SJSA1 (cell line): ENCODE data around the gene DEFB114. TPM values are rescaled to one million over a fixed set of nuclear protein-coding genes. Genes with fewer than 3 reads are reported as not detected.

Experiments
- DNase-seq, 2 experiments: peaks; one replicate each; pipeline ENCODE4 v3.0.0-alpha.2; 2015 to 2020; ENCODE audit warnings: low spot score in 2 of 2, low read depth in 1 of 2
- H3K27ac ChIP-seq: fragments of 250-450 bp; sonication (Bioruptor Pico); 2 replicates; pipeline ENCODE4 v1.5.1; 2020; ENCODE audit warnings: mild to moderate bottlenecking, moderate library complexity
- H3K27me3 ChIP-seq: fragments of 250-450 bp; sonication (Bioruptor Pico); replicated peaks from 2 replicates; pipeline ENCODE4 v1.5.1; 2020; ENCODE audit warnings: mild to moderate bottlenecking, moderate library complexity
- H3K36me3 ChIP-seq: fragments of 250-450 bp; sonication (Bioruptor Pico); 2 replicates; pipeline ENCODE4 v1.5.1; 2020; ENCODE audit warnings: mild to moderate bottlenecking
- H3K4me1 ChIP-seq: fragments of 250-450 bp; sonication (Bioruptor Pico); replicated peaks from 2 replicates; pipeline ENCODE4 v1.6.1; 2021; ENCODE audit warnings: mild to moderate bottlenecking
- H3K4me3 ChIP-seq: fragments of 250-450 bp; sonication (Bioruptor Pico); 2 replicates; pipeline ENCODE4 v1.5.1; 2020; ENCODE audit warnings: mild to moderate bottlenecking
- H3K9me3 ChIP-seq: fragments of 250-450 bp; sonication (Bioruptor Pico); replicated peaks from 2 replicates; pipeline ENCODE4 v1.5.1; 2020; ENCODE audit warnings: mild to moderate bottlenecking
- total RNA-seq: library from RNA; depleted of rRNA; stranded (reverse); fragments of >200 nt; shearing (Covaris generic); gene quantifications from 2 replicates; pipeline ENCODE4 v1.2.3, GENCODE V29; 2014; rRNA removed

The DEFB114 gene, protein sequence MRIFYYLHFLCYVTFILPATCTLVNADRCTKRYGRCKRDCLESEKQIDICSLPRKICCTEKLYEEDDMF
- total RNA-seq = not detected in 2 replicates

DNA sequence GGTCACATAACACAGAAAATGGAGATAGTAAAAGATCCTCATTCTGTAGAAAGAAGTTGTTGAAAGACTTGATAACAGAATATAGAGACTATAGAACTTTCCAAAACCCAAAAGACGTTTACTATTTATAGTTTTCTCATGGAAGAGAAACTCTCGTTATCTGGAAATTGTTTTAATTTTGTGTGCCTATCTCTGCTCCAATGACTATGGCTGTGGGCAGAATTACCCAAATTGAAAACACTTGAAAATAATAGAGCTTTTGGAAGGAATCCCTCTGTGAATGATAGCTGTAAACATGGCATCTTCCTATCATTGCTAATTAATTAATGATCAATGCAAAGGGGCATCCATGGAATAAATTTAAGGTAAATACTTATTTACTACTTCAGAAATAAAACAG is at the start of gene DEFB114:
TSS of gene DEFB114 (minus strand) at position 101 of the 400 bp plus-strand sequence. CDS start at position 42, 59 bp downstream.
- Histone ChIP-seq H3K36me3 (no peaks in the 10 kb centered on the region), H3K4me1 (no peaks in the 10 kb centered on the region)

DNA sequence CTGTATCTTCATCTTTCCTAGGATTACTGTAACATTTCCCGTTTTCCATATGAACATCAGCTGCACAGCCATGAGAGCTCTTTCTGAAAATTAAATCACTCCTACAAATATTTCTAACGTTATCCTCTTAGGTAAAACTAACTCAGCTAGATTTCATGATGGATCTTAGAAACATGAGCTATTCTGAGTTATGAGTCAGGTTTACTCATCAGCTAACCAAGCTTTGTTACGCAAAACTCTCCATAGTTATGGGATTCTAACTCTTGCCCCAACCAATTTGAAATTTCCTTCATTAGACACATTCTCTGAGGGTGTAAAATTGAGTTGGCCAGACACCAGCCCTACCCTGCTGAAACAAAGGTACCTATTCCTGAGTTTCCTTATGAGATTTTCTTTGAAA is 43.9 kb upstream of the DEFB114 start:
- Histone ChIP-seq H3K27me3 (no peaks in the 10 kb centered on the region), H3K4me3 (no peak overlapping the region), H3K36me3 (no peaks in the 10 kb centered on the region), H3K4me1 (no peaks in the 10 kb centered on the region), H3K27ac (no peak overlapping the region), H3K9me3 (no peaks in the 10 kb centered on the region)
- DNase-seq = no peak

More for the DNA sequence above, at the start of gene DEFB114:
- H3K27me3 ChIP-seq = no peaks in the 10 kb centered on the region
- no peak within 1 kb of the TSS for H3K27ac ChIP-seq
- no peak within 1 kb of the TSS for H3K4me3 ChIP-seq
- no peak for DNase-seq
- no peaks in the 10 kb centered on the region for H3K9me3 ChIP-seq

DNA sequence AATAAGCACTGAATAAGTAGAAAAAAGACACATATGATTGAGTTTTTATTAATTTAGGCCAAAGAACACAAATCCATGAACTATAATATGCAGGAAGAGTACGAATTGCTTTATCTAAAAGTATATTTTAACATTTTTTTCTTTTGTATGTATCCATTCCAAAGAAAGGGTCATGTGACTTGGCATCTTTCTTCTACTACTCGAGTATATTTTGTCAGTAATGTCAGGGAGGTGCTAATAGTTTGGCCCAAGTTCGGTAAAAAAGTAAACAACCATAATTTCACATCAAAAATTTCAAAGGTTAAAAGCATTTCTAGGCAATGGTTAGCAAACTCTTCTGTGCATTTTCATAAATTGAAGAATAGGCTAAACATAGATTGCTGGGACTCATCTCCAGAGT is 39.2 kb upstream of the DEFB114 start:
- Histone ChIP-seq H3K27me3 (no peaks in the 10 kb centered on the region), H3K9me3 (no peaks in the 10 kb centered on the region), H3K36me3 (no peaks in the 10 kb centered on the region), H3K27ac (no peak overlapping the region), H3K4me1 (no peaks in the 10 kb centered on the region), H3K4me3 (no peak overlapping the region)
- no peak for DNase-seq

DNA sequence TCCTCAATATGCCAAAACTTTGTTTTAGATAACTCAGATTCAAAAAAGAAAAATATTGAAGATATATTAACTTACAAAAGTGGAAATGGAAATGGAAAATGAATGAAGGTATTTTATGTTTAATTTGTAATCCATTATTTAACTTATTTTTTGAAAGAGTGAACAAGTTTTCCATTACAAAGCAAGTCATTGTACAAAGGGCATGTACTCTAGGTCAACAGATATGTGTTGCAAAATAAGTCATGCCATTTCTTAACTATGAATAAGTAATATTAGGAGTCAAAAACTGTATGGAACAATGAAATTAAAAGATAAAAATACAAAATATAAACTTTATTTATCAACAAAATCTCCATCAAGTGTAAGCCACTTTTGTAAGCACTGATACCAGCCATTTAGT is 31.3 kb upstream of the DEFB114 start:
- H3K36me3 ChIP-seq = no peaks in the 10 kb centered on the region
- H3K27ac ChIP-seq = no peak overlapping the region
- H3K27me3 ChIP-seq = no peaks in the 10 kb centered on the region; the same call in 1 of the 2 replicates
- H3K9me3 ChIP-seq = no peaks in the 10 kb centered on the region
- no peak overlapping the region for H3K4me3 ChIP-seq
- H3K4me1 ChIP-seq = no peaks in the 10 kb centered on the region
- DNase-seq = no peak

DNA sequence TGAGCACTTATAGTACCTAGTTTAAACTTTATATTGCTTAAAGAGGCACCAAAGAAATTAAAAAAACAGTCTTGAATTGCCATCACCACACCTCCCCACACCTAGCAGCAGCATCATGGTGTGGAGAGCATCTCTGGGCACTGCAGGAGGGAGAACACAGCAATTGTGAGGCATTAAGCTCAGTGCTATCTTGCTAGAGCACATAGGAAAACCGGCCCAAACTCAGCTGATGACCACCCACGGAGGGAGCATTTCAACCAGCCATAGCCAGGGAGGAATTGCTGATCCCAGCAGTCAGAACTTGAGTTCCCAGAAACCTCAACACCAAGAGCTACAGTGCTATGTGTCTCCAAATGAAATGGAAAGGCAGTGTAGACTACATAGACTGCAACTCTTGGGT is 24.9 kb upstream of the DEFB114 start:
- H3K4me1 ChIP-seq = no peaks in the 10 kb centered on the region
- H3K27ac ChIP-seq = no peak overlapping the region
- no peaks in the 10 kb centered on the region for H3K9me3 ChIP-seq
- no peak for DNase-seq
- H3K27me3 ChIP-seq = no peaks in the 10 kb centered on the region; the same call in 1 of the 2 replicates
- no peak overlapping the region for H3K4me3 ChIP-seq
- no peaks in the 10 kb centered on the region for H3K36me3 ChIP-seq

DNA sequence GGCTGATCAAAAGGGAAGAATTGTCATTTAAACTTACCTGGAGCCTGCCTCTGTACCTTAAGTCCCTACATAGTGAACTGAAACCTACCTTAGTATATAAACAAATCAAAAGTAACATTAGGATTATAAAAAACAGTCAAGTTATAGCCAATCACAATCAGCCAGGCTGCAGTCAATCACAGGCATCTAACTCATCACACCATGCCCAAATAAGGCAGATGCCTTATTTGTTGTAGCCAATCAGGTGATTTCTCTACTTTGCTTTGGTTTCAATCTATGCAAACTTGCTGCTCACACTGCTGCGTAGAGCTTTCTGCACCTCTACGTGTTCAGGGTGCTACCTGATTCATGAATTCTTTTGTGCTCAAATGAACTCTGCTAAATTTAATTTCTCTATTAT is 23.8 kb upstream of the DEFB114 start:
- Histone ChIP-seq H3K4me3 (no peak overlapping the region), H3K27me3 (no peaks in the 10 kb centered on the region), H3K4me1 (no peaks in the 10 kb centered on the region), H3K36me3 (no peaks in the 10 kb centered on the region), H3K27ac (no peak overlapping the region), H3K9me3 (no peaks in the 10 kb centered on the region)
- DNase-seq = no peak

DNA sequence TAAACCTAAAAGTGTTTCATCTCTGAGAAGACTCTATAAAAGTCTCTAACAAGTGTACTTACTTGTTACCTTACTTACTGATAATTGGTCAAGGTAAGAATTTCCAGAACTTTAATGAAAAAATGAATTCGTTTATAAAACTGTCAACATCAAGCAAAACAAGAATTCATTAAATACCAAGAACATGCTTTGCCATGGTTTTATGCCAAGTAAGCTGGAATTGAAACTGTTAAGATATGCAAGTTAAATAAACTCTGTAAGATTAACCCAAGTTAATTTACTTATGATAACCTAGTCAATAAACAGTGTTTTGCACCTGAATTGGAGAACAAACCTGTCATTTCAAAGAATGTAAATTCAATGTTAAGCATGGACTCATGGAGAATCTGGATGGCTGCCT is 22.6 kb upstream of the DEFB114 start:
- Histone ChIP-seq H3K27ac (no peak overlapping the region), H3K27me3 (no peaks in the 10 kb centered on the region), H3K9me3 (no peaks in the 10 kb centered on the region), H3K4me1 (no peaks in the 10 kb centered on the region), H3K36me3 (no peaks in the 10 kb centered on the region), H3K4me3 (no peak overlapping the region)
- no peak for DNase-seq

DNA sequence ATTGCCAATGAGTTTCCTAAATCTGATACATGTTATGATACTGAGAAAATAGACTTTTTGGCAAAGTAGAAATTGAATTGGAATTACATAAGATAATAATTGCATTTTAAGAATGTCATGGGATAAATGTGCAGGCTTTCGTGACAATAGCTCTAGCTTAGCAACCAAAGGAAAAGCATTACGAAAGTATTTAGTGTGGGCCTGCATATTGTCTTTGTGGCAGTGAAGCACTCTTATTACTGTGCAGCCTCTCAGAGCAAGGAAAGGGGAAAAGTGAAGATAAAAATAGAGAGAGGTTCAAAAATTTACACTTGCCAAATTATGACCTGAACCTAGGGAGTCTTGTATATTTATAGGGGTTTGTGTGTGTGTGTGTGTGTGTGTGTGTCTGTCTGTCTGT is 18.1 kb upstream of the DEFB114 start:
- Histone ChIP-seq H3K27me3 (no peaks in the 10 kb centered on the region), H3K27ac (no peak overlapping the region), H3K36me3 (no peaks in the 10 kb centered on the region), H3K4me3 (no peak overlapping the region), H3K9me3 (no peaks in the 10 kb centered on the region), H3K4me1 (no peaks in the 10 kb centered on the region)
- no peak for DNase-seq

DNA sequence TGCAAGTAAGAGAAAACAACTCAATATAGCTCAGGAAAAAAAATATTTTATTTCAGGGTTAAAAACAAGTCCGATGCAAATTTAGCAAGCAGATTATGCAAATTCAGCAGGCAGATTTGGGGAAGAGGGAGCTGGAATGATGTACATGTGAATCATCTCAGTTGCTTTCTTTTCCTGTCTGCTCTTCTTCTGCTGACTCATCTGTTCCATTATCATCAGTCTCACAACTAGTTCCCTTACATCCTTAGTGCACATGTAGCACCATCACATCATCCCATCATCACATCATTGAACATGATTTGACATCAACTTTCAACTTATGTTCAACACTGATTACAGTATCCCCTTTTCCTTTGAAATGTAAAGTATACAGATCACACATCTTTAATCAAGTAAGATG is 16.9 kb upstream of the DEFB114 start:
- Histone ChIP-seq H3K27ac (no peak overlapping the region), H3K36me3 (no peaks in the 10 kb centered on the region), H3K4me3 (no peak overlapping the region), H3K27me3 (no peaks in the 10 kb centered on the region), H3K9me3 (no peaks in the 10 kb centered on the region), H3K4me1 (no peaks in the 10 kb centered on the region)
- DNase-seq = no peak

DNA sequence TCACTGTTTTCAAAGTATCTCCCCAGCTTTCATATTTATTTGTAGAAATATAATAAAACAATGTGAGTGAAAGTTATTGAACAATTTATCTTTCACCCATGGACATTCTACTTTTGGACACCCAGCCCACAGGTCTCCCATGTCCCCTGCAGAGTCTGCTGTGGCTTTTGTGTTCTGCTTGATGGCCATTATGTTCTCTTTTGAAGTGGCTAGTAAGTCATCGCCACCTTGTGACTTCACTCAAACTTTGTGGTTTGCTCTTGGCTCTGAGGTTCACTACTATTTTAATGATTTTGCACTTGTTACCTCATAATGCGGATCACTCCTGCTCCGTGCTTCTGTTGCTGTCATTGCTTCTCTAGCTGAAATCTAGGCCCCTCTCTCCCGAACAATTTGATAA is 15.6 kb upstream of the DEFB114 start:
- Histone ChIP-seq H3K27me3 (no peaks in the 10 kb centered on the region), H3K36me3 (no peaks in the 10 kb centered on the region), H3K27ac (no peak overlapping the region), H3K4me1 (no peaks in the 10 kb centered on the region), H3K4me3 (no peak overlapping the region), H3K9me3 (no peaks in the 10 kb centered on the region)
- DNase-seq = no peak

DNA sequence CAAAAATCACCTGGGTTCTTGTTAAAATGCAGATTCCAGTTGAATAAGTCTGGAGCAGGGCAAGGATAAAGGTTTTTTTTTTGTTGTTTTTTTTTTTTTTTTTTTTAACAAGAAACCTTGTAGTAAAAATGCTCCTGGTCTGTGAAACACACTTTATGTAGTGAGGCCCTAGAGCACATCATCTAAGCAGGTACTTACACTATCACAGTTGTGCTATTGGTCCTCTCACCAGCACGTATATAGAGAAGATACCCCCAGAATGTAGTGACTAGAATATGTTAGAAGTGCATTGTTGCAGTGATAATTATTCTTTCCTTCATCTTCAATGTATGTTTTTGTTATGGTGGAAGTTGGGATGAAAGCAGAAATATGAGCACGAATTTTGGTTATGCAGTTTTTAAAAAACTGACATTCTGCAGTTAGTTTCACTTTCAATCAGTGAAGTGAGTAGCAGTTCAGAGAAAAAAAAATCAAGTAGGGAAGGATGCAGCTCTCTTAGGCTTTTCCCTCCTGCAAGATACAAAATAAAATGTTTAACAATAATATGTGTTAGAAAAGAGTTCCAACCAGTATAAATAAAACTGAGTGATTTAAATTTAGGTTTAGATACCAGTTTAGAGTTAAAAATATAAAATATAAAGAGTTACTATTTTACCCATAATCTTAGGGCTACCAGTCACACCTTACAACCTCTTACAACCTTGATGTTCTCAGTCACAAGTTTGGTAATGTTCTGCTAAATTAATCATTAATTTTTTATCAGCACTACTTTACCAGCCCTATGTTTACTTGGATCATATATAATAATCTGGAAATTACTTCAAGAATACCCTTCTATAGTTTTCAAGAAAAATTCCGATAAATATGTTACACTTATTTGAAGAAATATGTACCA is 14.6 kb upstream of the DEFB114 start:
- Histone ChIP-seq H3K27me3 (no peaks in the 10 kb centered on the region), H3K36me3 (no peaks in the 10 kb centered on the region), H3K4me3 (no peak overlapping the region), H3K9me3 (no peaks in the 10 kb centered on the region), H3K27ac (no peak overlapping the region), H3K4me1 (no peaks in the 10 kb centered on the region)
- no peak for DNase-seq

DNA sequence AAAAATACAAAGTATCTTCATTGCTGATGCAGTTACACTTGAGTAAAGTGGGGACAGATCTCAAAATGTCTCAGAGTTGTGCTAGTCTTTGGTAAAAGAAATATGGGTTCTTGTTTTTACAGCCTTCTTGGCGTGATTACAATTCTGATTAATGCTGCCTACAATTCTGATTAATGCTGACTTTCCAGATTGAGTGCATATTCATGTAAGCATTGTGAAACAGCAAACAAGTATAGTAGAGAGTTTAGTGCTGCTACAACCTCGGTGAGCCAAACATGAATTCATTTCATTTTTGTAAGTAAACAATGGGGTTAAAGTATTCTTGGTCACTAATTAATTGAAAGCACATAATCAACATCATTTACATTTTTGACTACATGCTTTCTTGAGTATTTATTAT is 5.6 kb upstream of the DEFB114 start, which contains the start of gene DEFB113:
TSS of gene DEFB113 (minus strand) at position 21 of the 400 bp plus-strand sequence. CDS start at position 21, 0 bp downstream.
- Histone ChIP-seq H3K4me3 (no peak within 1 kb of the TSS), H3K36me3 (no peaks in the 10 kb centered on the region), H3K4me1 (no peaks in the 10 kb centered on the region), H3K27ac (no peak within 1 kb of the TSS), H3K9me3 (no peaks in the 10 kb centered on the region), H3K27me3 (no peaks in the 10 kb centered on the region)
- DNase-seq = no peak

DNA sequence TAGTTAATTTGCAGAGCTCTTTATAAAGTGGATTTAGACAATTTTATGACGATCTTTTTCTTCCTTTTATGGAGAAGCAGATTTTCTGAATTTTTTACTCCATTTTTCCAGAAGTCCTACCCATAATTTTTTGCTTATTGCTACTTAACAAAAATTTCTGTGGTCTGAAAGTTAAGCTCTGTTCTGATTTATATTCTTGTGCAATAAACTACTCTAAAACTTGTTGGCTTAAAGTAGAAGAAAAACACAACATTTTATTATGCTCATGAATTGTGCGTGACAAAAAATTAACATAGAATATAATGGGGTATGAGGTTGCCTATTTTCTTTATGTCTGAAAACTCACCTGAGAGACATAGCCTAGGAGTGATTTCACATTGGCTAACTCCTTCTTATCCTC is 2.9 kb upstream of the DEFB114 start:
- no peaks in the 10 kb centered on the region for H3K9me3 ChIP-seq
- H3K4me3 ChIP-seq = no peak overlapping the region
- H3K27ac ChIP-seq = no peak overlapping the region
- DNase-seq = no peak
- no peaks in the 10 kb centered on the region for H3K36me3 ChIP-seq
- no peaks in the 10 kb centered on the region for H3K4me1 ChIP-seq
- H3K27me3 ChIP-seq = no peaks in the 10 kb centered on the region

DNA sequence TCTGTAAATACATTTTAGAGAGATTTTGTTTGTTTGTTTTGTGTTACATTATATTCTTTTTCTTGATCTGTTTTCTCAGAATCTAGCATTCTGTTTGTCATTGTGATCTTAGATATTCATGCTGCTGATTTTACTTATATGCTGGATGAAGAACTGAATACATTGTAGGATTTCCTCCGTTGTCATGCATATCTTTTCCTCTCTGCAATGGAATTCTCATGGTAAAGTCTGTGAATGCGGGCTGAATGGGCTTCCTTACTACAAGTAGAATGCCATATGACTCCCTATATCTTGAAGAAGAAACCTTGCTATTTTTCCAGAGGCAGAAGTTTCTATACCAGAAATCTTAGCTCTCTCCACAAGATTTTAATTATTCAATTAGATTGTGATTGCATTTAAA is 2.4 kb upstream of the DEFB114 start:
- no peaks in the 10 kb centered on the region for H3K4me1 ChIP-seq

More for the DNA sequence above, 2.4 kb upstream of the DEFB114 start:
- H3K27ac ChIP-seq = no peak overlapping the region
- no peaks in the 10 kb centered on the region for H3K27me3 ChIP-seq
- no peak for DNase-seq
- H3K9me3 ChIP-seq = no peaks in the 10 kb centered on the region
- H3K36me3 ChIP-seq = no peaks in the 10 kb centered on the region
- no peak overlapping the region for H3K4me3 ChIP-seq
